OCI-LY1 (cell line): ENCODE results near the gene CEP104.
"Not testable (repeated sequence)": the region's sequence is repeated elsewhere in the genome, so short reads cannot be mapped to it uniquely, and the experiment has no call there.

Source experiments
- H2AFZ ChIP-seq: fragments of 200-600 bp; sonication (generic), shearing (Covaris generic); 2 replicates; pipeline ENCODE4 v1.6.0; 2014; ENCODE audit warnings: antibody characterized with exemption, mild to moderate bottlenecking, low read length
- H3F3A ChIP-seq: fragments of 200-600 bp; sonication (generic), shearing (Covaris generic); 2 replicates; pipeline ENCODE4 v1.6.0; 2014; ENCODE audit warnings: mild to moderate bottlenecking, antibody characterized with exemption, low read length, moderate library complexity; ENCODE audit not compliant: insufficient read depth
- H3K27ac ChIP-seq: fragments of 200-600 bp; sonication (generic); 2 replicates; pipeline ENCODE4 v1.5.1; 2014; ENCODE audit warnings: low read length, mixed run types, mild to moderate bottlenecking, low read depth; ENCODE audit not compliant: poor library complexity, severe bottlenecking
- H3K27me3 ChIP-seq: fragments of 200-600 bp; sonication (generic); 2 replicates; pipeline ENCODE4 v1.6.0; 2014; ENCODE audit warnings: antibody characterized with exemption, mild to moderate bottlenecking, low read length, moderate library complexity; ENCODE audit not compliant: insufficient read depth
- H3K36me3 ChIP-seq: fragments of 200-600 bp; sonication (generic); 2 replicates; pipeline ENCODE4 v1.6.1; 2014; ENCODE audit warnings: mild to moderate bottlenecking, antibody characterized with exemption, low read length, moderate library complexity, mixed read lengths; ENCODE audit not compliant: insufficient read depth
- H3K4me1 ChIP-seq: fragments of 200-600 bp; sonication (generic); 2 replicates; pipeline ENCODE4 v1.5.1; 2014; ENCODE audit warnings: mild to moderate bottlenecking, low read length, moderate library complexity; ENCODE audit not compliant: insufficient read depth, severe bottlenecking
- H3K4me2 ChIP-seq: fragments of 200-600 bp; sonication (generic), shearing (Covaris generic); 2 replicates; pipeline ENCODE4 v1.6.1; 2014; ENCODE audit warnings: low read length
- H3K4me3 ChIP-seq: fragments of 200-600 bp; sonication (generic); 2 replicates; pipeline ENCODE4 v1.5.1; 2014; ENCODE audit warnings: low read length, low read depth, mild to moderate bottlenecking, mixed read lengths; ENCODE audit not compliant: poor library complexity, severe bottlenecking
- H3K79me2 ChIP-seq: fragments of 200-600 bp; shearing (Covaris generic); 2 replicates; pipeline ENCODE4 v1.6.1; 2016; ENCODE audit warnings: mixed run types, low read length, mixed read lengths; ENCODE audit not compliant: insufficient read depth
- H3K9ac ChIP-seq: fragments of 200-600 bp; sonication (generic), shearing (Covaris generic); 2 replicates; pipeline ENCODE4 v1.6.1; 2014; ENCODE audit warnings: mild to moderate bottlenecking, low read length, mixed read lengths
- H3K9me2 ChIP-seq: fragments of 200-600 bp; sonication (generic), shearing (Covaris generic); 2 replicates; pipeline ENCODE4 v1.6.1; 2014; ENCODE audit warnings: low read depth, mild to moderate bottlenecking, low read length, mixed read lengths
- H3K9me3 ChIP-seq: fragments of 200-600 bp; shearing (Covaris generic); 2 replicates; pipeline ENCODE4 v1.6.1; 2014; ENCODE audit warnings: low read length, mixed read lengths
- H4K20me1 ChIP-seq: fragments of 200-600 bp; sonication (generic), shearing (Covaris generic); 2 replicates; pipeline ENCODE4 v1.6.0; 2016; ENCODE audit warnings: mild to moderate bottlenecking, low read length; ENCODE audit not compliant: insufficient read depth
- CTCF ChIP-seq: fragments of 200-600 bp; sonication (generic), shearing (Covaris generic); IDR thresholded peaks from 2 replicates; pipeline ENCODE4 v1.5.1; 2017; ENCODE audit warnings: mild to moderate bottlenecking, antibody characterized with exemption, low read length, moderate library complexity, mixed read lengths
- EZH2 ChIP-seq: fragments of 200-600 bp; sonication (generic), shearing (Covaris generic); IDR thresholded peaks from 2 replicates; pipeline ENCODE4 v1.8.0; 2017; ENCODE audit warnings: borderline replicate concordance, mixed run types, mild to moderate bottlenecking, antibody characterized with exemption, low read length, moderate library complexity, mixed read lengths

CEP104 gene

GRCh38 chr1:3807769-3808168, 49.2 kb downstream of the CEP104 start:
- Histone ChIP-seq H3K79me2 (no peaks in the 10 kb centered on the region), H3K9ac (no peak overlapping the region), H2AFZ (no peak overlapping the region), H3F3A (no peaks in the 10 kb centered on the region), H3K36me3 (no peaks in the 10 kb centered on the region), H3K27me3 (no peaks in the 10 kb centered on the region; the same call in 1 of the 2 replicates), H3K4me3 (no peak overlapping the region), H3K4me1 (no peaks in the 10 kb centered on the region), H4K20me1 (no peaks in the 10 kb centered on the region), H3K9me3 (no peaks in the 10 kb centered on the region), H3K9me2 (no peaks in the 10 kb centered on the region), H3K27ac (no peak overlapping the region), H3K4me2 (no peak overlapping the region)
- TF ChIP-seq EZH2 = no peak
- no peak for TF ChIP-seq CTCF

DNA sequence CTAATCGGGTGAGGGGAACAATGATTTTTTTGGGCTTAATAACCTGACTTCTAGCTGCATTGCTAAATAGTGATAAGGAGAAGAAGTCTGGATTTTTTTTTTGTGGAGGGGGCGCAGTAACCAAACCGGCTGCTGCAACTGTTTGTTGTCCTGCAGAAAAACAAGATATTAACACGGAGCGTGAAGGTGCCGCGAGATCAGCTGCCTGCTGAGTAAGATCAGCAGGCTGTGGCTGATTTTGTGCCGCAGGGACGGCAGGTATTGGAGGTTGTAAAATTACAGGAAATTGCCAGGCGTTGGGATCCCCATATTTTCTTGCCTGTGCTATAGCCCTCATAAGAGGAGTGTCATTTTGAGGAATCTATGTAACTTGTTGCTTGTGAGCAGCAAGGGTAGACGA, 52.0 kb downstream of the CEP104 start:
- Histone ChIP-seq H3K9me3 (no peaks in the 10 kb centered on the region), H3K36me3 (no peaks in the 10 kb centered on the region; the same call in 1 of the 2 replicates), H3K27me3 (peaks cover 5% of the 10 kb centered on the region; the same call in 1 of the 2 replicates), H3K9ac (no peak overlapping the region), H4K20me1 (no peaks in the 10 kb centered on the region), H3K4me1 (no peaks in the 10 kb centered on the region), H3K27ac (no peak overlapping the region), H3K4me2 (no peak overlapping the region), H3K9me2 (no peaks in the 10 kb centered on the region), H3K79me2 (no peaks in the 10 kb centered on the region), H3K4me3 (no peak overlapping the region), H3F3A (no peaks in the 10 kb centered on the region), H2AFZ (no peak overlapping the region)
- TF ChIP-seq CTCF = no peak
- TF ChIP-seq EZH2 = no peak

- not testable (repeated sequence) for H3K79me2 ChIP-seq, H3K9me2 ChIP-seq, H3K9me3 ChIP-seq, H3K27me3 ChIP-seq, H3K4me2 ChIP-seq, H3K4me3 ChIP-seq, H2AFZ ChIP-seq, H3F3A ChIP-seq, H3K4me1 ChIP-seq, H4K20me1 ChIP-seq, H3K27ac ChIP-seq, H3K9ac ChIP-seq, H3K36me3 ChIP-seq
These were observed 52.4 kb downstream of the CEP104 start for GRCh38 chr1:3804627-3804944.

DNA sequence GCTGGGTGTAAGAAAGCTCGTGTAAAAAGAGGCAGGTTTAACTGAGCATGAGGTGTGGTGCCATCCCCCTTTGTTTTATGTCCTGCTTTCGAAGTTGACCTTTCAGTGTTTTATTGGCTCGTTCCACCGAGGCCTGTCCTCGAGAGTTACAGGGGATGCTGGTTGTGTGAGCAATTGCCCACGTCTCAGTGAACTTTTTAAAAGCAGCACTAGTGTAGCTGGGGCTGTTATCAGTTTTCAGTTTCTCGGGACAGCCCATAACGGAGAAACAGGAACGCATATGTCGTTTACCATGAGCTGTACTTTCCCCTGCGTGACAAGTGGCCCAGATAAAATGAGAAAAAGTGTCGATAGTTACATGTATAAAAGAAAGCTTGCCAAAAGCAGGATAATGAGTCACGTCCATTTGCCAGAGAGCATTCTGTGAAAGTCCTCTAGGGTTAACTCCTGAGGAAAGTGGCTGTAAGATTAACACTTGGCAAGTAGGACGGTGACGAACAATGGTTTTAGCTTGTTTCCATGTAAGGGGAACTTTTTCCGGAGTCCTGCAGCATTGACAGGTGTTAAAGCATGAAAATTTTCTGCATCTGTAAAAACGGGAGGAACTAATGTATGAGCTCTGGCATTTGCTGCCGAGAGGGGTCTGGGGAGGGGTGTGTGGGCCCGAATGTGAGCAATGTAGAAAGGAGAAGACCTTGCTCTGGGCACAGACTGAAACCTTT, 52.9 kb downstream of the CEP104 start:
- H3K9me3 ChIP-seq = no peaks in the 10 kb centered on the region
- H3K4me3 ChIP-seq = no peak overlapping the region
- H3K4me2 ChIP-seq = no peak overlapping the region
- H3K9ac ChIP-seq = no peak overlapping the region
- peaks cover 5% of the 10 kb centered on the region; the same call in 1 of the 2 replicates for H3K27me3 ChIP-seq
- H3K27ac ChIP-seq = no peak overlapping the region
- no peaks in the 10 kb centered on the region for H4K20me1 ChIP-seq
- no peaks in the 10 kb centered on the region for H3K79me2 ChIP-seq
- H3K36me3 ChIP-seq = no peaks in the 10 kb centered on the region; the same call in 1 of the 2 replicates
- no peak overlapping the region for H2AFZ ChIP-seq
- TF ChIP-seq CTCF (no peak), EZH2 (no peak)
- H3K9me2 ChIP-seq = no peaks in the 10 kb centered on the region
- H3K4me1 ChIP-seq = no peaks in the 10 kb centered on the region
- H3F3A ChIP-seq = no peaks in the 10 kb centered on the region

DNA sequence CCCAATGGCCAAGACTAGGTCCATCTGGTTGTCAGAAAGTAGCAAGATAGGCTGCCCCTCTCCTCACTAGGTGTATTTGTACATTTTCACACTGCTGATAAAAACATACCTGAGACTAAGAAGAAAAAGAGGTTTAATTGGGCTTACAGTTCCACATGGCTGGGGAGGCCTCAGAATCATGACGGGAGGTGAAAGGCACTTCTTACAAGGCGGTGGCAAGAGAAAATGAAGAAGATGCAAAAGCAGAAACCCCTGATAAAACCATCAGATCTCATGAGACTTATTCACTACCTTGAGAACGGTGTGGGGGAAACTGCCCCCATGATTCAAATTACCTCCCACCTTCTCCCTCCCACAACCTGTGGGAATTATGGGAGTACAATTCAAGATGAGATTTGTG, 56.2 kb downstream of the CEP104 start:
- H3K79me2 ChIP-seq, H3K9me2 ChIP-seq, H3K36me3 ChIP-seq, H3K9me3 ChIP-seq, H3F3A ChIP-seq, H3K9ac ChIP-seq, H4K20me1 ChIP-seq, H3K4me1 ChIP-seq, H2AFZ ChIP-seq, H3K27me3 ChIP-seq, H3K27ac ChIP-seq, H3K4me3 ChIP-seq, H3K4me2 ChIP-seq: not testable (repeated sequence)
